Measurements from ENCODE around the gene SPTBN1.

- no peak for TF ChIP-seq PRRX2 (CRISPR knock-in tag; IDR thresholded peaks at IDR 0.05)
- TF ChIP-seq CTCF (IDR thresholded peaks at IDR 0.05): no peak
- TF ChIP-seq ZNF138 (CRISPR knock-in tag; conservative IDR thresholded peaks at IDR 0.05): no peak
- no peak for TF ChIP-seq FOXJ3 (CRISPR knock-in tag; IDR thresholded peaks at IDR 0.05; ENCODE audit: borderline replicate concordance)
- TF ChIP-seq CBFB (CRISPR knock-in tag; IDR thresholded peaks at IDR 0.05; ENCODE audit: low read depth): no peak
- TF ChIP-seq TEAD4 (CRISPR knock-in tag; IDR thresholded peaks at IDR 0.05): no peak
Measured at GRCh38 chr2:54454548-54455130, 1.5 kb upstream of the SPTBN1 start.

Measured in WTC11 (cell line).